HCT116 (cell line): ENCODE data around the gene TSLP. TPM values are rescaled to one million over a fixed set of nuclear protein-coding genes. Genes with fewer than 3 reads are reported as not detected.

ENCODE experiments used
- ATAC-seq: fragments of 200-7000 bp; cut with Tn5 transposase; 2 replicates; pipeline ENCODE4 v1.9.1; 2020; ENCODE audit warnings: mild to moderate bottlenecking, moderate library complexity
- BruUV-seq: library from RNA; stranded (reverse); fragments of 400-500 nt; replicated peaks from 2 replicates; lab custom pipeline; 2021; lab: Mats Ljungman, UMichigan
- CTCF ChIA-PET: fragments of 300-600 bp; sonication (Branson Sonifier 250); formaldehyde crosslinking; loops from one replicate; lab custom pipeline; 2021; ENCODE audit warnings: antibody characterized with exemption; lab: Charles Lee
- POLR2A ChIA-PET: fragments of 300-600, 350-600 bp; sonication (Branson Sonifier 250); formaldehyde crosslinking; loops from one replicate; lab custom pipeline; 2021; ENCODE audit warnings: antibody characterized with exemption; lab: Charles Lee
- RAD21 ChIA-PET, 2 experiments: fragments of 300-600 bp; sonication (Branson Sonifier 250); formaldehyde crosslinking; loops; one replicate each; lab custom pipeline; 2023; ENCODE audit warnings: low total read pairs in 2 of 2; ENCODE audit not compliant: uncharacterized antibody in 2 of 2, unreplicated experiment in 2 of 2, low non-redundant PET in 1 of 2; lab: Charles Lee
- DNase-seq: peaks from one replicate; pipeline ENCODE4 v3.0.0-alpha.2; 2010; ENCODE audit warnings: low read depth, low spot score
- H2AFZ ChIP-seq: fragments of 200-600 bp; shearing (Covaris generic), sonication (generic); 2 replicates; pipeline ENCODE4 v1.6.1; 2017; ENCODE audit warnings: low read depth, mixed run types, mixed read lengths, antibody characterized with exemption, low read length; ENCODE audit not compliant: poor library complexity, severe bottlenecking
- H3K27ac ChIP-seq: 2 replicates; pipeline ENCODE4 v1.5.1; 2012; ENCODE audit warnings: low read depth, low read length
- H3K27me3 ChIP-seq: fragments of 200-600 bp; sonication (generic); 2 replicates; pipeline ENCODE4 v1.6.1; 2016; ENCODE audit warnings: mixed run types, low read length, mixed read lengths; ENCODE audit not compliant: insufficient read depth
- H3K36me3 ChIP-seq, 2 experiments: fragments of 200-500 bp in 1 of 2; fragments of 200-600 bp in 1 of 2; sonication (Bioruptor generic) in 1 of 2; sonication (generic) in 1 of 2; 2 replicates each; pipeline versions ENCODE4 v1.5.1 to v1.6.1; 2014 to 2016; ENCODE audit warnings: low read length in 2 of 2, inconsistent platforms in 1 of 2, mixed read lengths in 1 of 2, mixed run types in 1 of 2; ENCODE audit not compliant: insufficient read depth in 2 of 2, control insufficient read depth in 1 of 2
- H3K4me1 ChIP-seq, 2 experiments: fragments of 200-600 bp in 1 of 2; sonication (generic) in 1 of 2; 2 replicates each; pipeline versions ENCODE4 v1.5.1 to v1.6.1; 2012 to 2017; ENCODE audit warnings: low read length in 2 of 2, inconsistent platforms in 1 of 2, mild to moderate bottlenecking in 1 of 2, mixed read lengths in 1 of 2, mixed run types in 1 of 2, moderate library complexity in 1 of 2; ENCODE audit not compliant: insufficient read depth in 2 of 2, control insufficient read depth in 1 of 2
- H3K4me2 ChIP-seq: fragments of 200-600 bp; sonication (generic); 2 replicates; pipeline ENCODE4 v1.6.1; 2017; ENCODE audit warnings: mixed run types, low read length, mixed read lengths
- H3K4me3 ChIP-seq, 2 experiments: fragments of 200-600 bp in 1 of 2; sonication (generic) in 1 of 2; replicated peaks in 1 of 2; 2 replicates each; pipeline ENCODE4 v1.5.1; 2011 to 2016; ENCODE audit warnings: low read length in 2 of 2, control low read depth in 1 of 2, low read depth in 1 of 2, mild to moderate bottlenecking in 1 of 2, mixed read lengths in 1 of 2, mixed run types in 1 of 2
- H3K79me2 ChIP-seq: fragments of 200-600 bp; sonication (generic); 2 replicates; pipeline ENCODE4 v1.6.1; 2017; ENCODE audit warnings: mild to moderate bottlenecking, mixed run types, low read length, moderate library complexity, mixed read lengths; ENCODE audit not compliant: insufficient read depth
- H3K9ac ChIP-seq: fragments of 200-600 bp; sonication (generic); 2 replicates; pipeline ENCODE4 v1.6.1; 2016; ENCODE audit warnings: low read length, mixed read lengths
- H3K9me2 ChIP-seq: fragments of 200-600 bp; sonication (generic), shearing (Covaris generic); 2 replicates; pipeline ENCODE4 v1.6.1; 2017; ENCODE audit warnings: mixed run types, mild to moderate bottlenecking, moderate library complexity; ENCODE audit not compliant: insufficient read depth
- H3K9me3 ChIP-seq, 2 experiments: fragments of 200-500 bp in 1 of 2; fragments of 200-600 bp in 1 of 2; sonication (Bioruptor generic) in 1 of 2; sonication (generic) in 1 of 2; 2 replicates each; pipeline ENCODE4 v1.6.1; 2014 to 2017; ENCODE audit warnings: low read length in 2 of 2, mixed read lengths in 2 of 2, inconsistent platforms in 1 of 2, low read depth in 1 of 2, mild to moderate bottlenecking in 1 of 2, mixed run types in 1 of 2, moderate library complexity in 1 of 2; ENCODE audit not compliant: control insufficient read depth in 1 of 2, insufficient read depth in 1 of 2
- H4K20me1 ChIP-seq: fragments of 200-600 bp; sonication (generic), shearing (Covaris generic); 2 replicates; pipeline ENCODE4 v1.6.1; 2017; ENCODE audit warnings: mixed run types, mild to moderate bottlenecking, moderate library complexity; ENCODE audit not compliant: insufficient read depth
- CBX3 ChIP-seq: IDR thresholded peaks from 2 replicates; pipeline ENCODE4 v1.6.1; 2012; ENCODE audit warnings: low read depth
- CEBPB ChIP-seq: IDR thresholded peaks from 2 replicates; pipeline ENCODE4 v1.6.1; 2012; ENCODE audit warnings: low read depth
- CTCF ChIP-seq, 3 experiments: fragments of 200-600 bp in 1 of 3; sonication (generic) in 1 of 3; IDR thresholded peaks in 2 of 3; conservative IDR thresholded peaks in 1 of 3; 2 replicates each; pipeline ENCODE4 v1.5.1; 2012 to 2017; ENCODE audit warnings: low read depth in 2 of 3, low read length in 2 of 3, antibody characterized with exemption in 1 of 3, borderline replicate concordance in 1 of 3, control low read depth in 1 of 3, mild to moderate bottlenecking in 1 of 3, mixed read lengths in 1 of 3, mixed run types in 1 of 3, moderate library complexity in 1 of 3; ENCODE audit not compliant: insufficient read depth in 1 of 3
- EZH2 ChIP-seq: fragments of 200-600 bp; sonication (generic); IDR thresholded peaks from 2 replicates; pipeline ENCODE4 v1.6.1; 2017; ENCODE audit warnings: antibody characterized with exemption, mixed run types
- EZH2phosphoT487 ChIP-seq: fragments of 200-600 bp; IDR thresholded peaks from 2 replicates; pipeline ENCODE4 v1.6.1; 2018; ENCODE audit warnings: antibody characterized with exemption, borderline replicate concordance
- JUND ChIP-seq: IDR thresholded peaks from 2 replicates; pipeline ENCODE4 v1.6.1; 2012
- MAX ChIP-seq: IDR thresholded peaks from 2 replicates; pipeline ENCODE4 v1.6.1; 2012
- POLR2A ChIP-seq: IDR thresholded peaks from 2 replicates; pipeline ENCODE4 v1.7.0; 2011; ENCODE audit warnings: borderline replicate concordance; ENCODE audit not compliant: insufficient read depth, insufficient read length; ENCODE audit errors: extremely low read depth
- POLR2AphosphoS5 ChIP-seq: IDR thresholded peaks from 2 replicates; pipeline ENCODE4 v1.6.1; 2011; ENCODE audit warnings: mild to moderate bottlenecking, low read depth, low read length, moderate library complexity
- RAD21 ChIP-seq: IDR thresholded peaks from 2 replicates; pipeline ENCODE4 v1.6.1; 2012; ENCODE audit warnings: low read depth, mild to moderate bottlenecking
- REST ChIP-seq: IDR thresholded peaks from 2 replicates; pipeline ENCODE4 v1.6.1; 2012; ENCODE audit warnings: low read depth
- SIN3A ChIP-seq: IDR thresholded peaks from 2 replicates; pipeline ENCODE4 v1.6.1; 2012; ENCODE audit warnings: low read depth
- SP1 ChIP-seq: IDR thresholded peaks from 2 replicates; pipeline ENCODE4 v1.6.1; 2012; ENCODE audit warnings: low read depth
- SRF ChIP-seq: IDR thresholded peaks from 2 replicates; pipeline ENCODE4 v1.6.1; 2012; ENCODE audit warnings: low read depth
- ZFX ChIP-seq: fragments of 450-650 bp; IDR thresholded peaks from 2 replicates; pipeline ENCODE4 v1.6.1; 2017
- ZNF274 ChIP-seq: fragments of 200-500 bp; sonication (Bioruptor generic); IDR thresholded peaks from 2 replicates; pipeline ENCODE4 v1.6.1; 2014; ENCODE audit warnings: mild to moderate bottlenecking, low read depth, low read length, inconsistent platforms
- intact Hi-C: fragments of 100-400 bp; cut with micrococcal nuclease; formaldehyde crosslinking; loops from 2 replicates; pipeline ENCODE4 v1.10.0; 2022
- total RNA-seq: library from RNA; stranded (reverse); gene quantifications from one replicate; pipeline ENCODE4 v1.2.1, GENCODE V29; 2021; ENCODE audit not compliant: unreplicated experiment
- TF ChIP-seq, protein P1 (sequence below): IDR thresholded peaks from 2 replicates; pipeline ENCODE4 v1.6.1; 2011; ENCODE audit warnings: mild to moderate bottlenecking, low read length, moderate library complexity; ENCODE audit not compliant: insufficient replicate concordance; ENCODE audit errors: extremely low read depth

Gene TSLP
- total RNA-seq, 1 experiment from 2014 or later: 0.34 TPM

DNA sequence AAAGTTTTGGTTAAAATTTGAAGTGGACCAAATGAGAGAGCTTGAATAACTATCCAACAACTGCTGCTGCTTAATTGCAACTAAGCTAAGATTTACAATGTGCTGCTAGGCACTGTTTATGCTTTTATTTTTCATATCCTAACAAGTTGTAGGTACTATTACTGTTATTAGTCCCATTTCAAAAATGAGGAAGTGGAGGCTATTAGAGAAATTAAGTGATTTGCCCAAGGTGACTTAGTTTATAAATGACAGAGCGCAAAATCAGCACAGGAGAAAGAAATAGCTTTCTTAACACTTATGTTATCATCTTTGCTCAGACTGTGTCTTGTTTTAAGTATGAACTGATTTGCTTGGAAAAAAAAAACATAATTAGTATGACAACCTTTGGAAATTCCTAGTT lies 43.7 kb downstream of the TSLP start:
- ChIA-PET RAD21 (no interaction called here), POLR2A (no interaction called here)
- no peak for ATAC-seq

More for the DNA sequence above, 43.7 kb downstream of the TSLP start:
- Histone ChIP-seq H3K79me2 (peaks cover 45% of the 10 kb centered on the region; the same call in 1 of the 2 replicates), H2AFZ (no peak overlapping the region), H3K36me3 (peaks cover 32 to 47% of the 10 kb centered on the region in 2 experiments), H3K27ac (no peak overlapping the region), H3K9ac (no peak overlapping the region), H3K4me1 (no peaks in the 10 kb centered on the region), H3K9me3 (no peaks in the 10 kb centered on the region), H3K4me3 (no peak overlapping the region), H3K9me2 (no peaks in the 10 kb centered on the region), H3K27me3 (no peaks in the 10 kb centered on the region), H4K20me1 (no peaks in the 10 kb centered on the region; the same call in 1 of the 2 replicates), H3K4me2 (no peak overlapping the region)
- BruUV-seq: no TSS peak
- CTCF ChIA-PET: no interaction called here
- intact Hi-C loops: no loop called here
- TF ChIP-seq ZFX (no peak), EZH2 (no peak), JUND (no peak), SP1 (no peak), REST (no peak), ZNF274 (no peak), POLR2A (no peak), CBX3 (no peak), MAX (no peak), EZH2phosphoT487 (no peak), SIN3A (no peak), POLR2AphosphoS5 (no peak), RAD21 (no peak), CEBPB (no peak), SRF (no peak), CTCF (IDR thresholded peaks at IDR 0.05 in 2 of 3, conservative IDR thresholded peaks at IDR 0.05 in 1 of 3; ENCODE audit: borderline replicate concordance in 1 of 3, insufficient read depth in 1 of 3, low read depth in 2 of 3, low read length in 2 of 3) (no peak)
- TF ChIP-seq, protein P1, sequence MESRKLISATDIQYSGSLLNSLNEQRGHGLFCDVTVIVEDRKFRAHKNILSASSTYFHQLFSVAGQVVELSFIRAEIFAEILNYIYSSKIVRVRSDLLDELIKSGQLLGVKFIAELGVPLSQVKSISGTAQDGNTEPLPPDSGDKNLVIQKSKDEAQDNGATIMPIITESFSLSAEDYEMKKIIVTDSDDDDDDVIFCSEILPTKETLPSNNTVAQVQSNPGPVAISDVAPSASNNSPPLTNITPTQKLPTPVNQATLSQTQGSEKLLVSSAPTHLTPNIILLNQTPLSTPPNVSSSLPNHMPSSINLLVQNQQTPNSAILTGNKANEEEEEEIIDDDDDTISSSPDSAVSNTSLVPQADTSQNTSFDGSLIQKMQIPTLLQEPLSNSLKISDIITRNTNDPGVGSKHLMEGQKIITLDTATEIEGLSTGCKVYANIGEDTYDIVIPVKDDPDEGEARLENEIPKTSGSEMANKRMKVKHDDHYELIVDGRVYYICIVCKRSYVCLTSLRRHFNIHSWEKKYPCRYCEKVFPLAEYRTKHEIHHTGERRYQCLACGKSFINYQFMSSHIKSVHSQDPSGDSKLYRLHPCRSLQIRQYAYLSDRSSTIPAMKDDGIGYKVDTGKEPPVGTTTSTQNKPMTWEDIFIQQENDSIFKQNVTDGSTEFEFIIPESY: no peak
- no peak for DNase-seq
